Tibial nerve (tissue), 3 donors: ENCODE measurements around the gene GSG1L.

Source experiments
- CTCF ChIP-seq, 5 experiments: fragments of 200-600 bp in 3 of 5; fragments of 450-650 bp in 2 of 5; sonication (generic) in 3 of 5; IDR thresholded peaks; one replicate each; pipeline ENCODE4 v1.5.1; 2016 to 2019; ENCODE audit warnings: antibody characterized with exemption in 5 of 5, mild to moderate bottlenecking in 3 of 5, moderate library complexity in 2 of 5
- POLR2A ChIP-seq, 2 donors: fragments of 450-650 bp; IDR thresholded peaks; one replicate each; pipeline ENCODE4 v1.6.1; 2017; ENCODE audit warnings: antibody characterized with exemption in 2 of 2, mild to moderate bottlenecking in 2 of 2, moderate library complexity in 2 of 2

GRCh38 chr16:28042811-28043210 lies 20.7 kb downstream of the GSG1L start:
- TF ChIP-seq CTCF (IDR thresholded peaks at IDR 0.05) = no peak
- no peak for TF ChIP-seq POLR2A (IDR thresholded peaks at IDR 0.05)
